GM18502 (cell line): ENCODE measurements around the gene ARHGEF28.

ENCODE experiments used
- ATAC-seq: cut with Tn5 transposase; IDR thresholded peaks from one replicate; pipeline ENCODE4 v1.9.1; 2021; ENCODE audit warnings: mild to moderate bottlenecking; ENCODE audit not compliant: unreplicated experiment, poor library complexity

ARHGEF28 gene

GRCh38 chr5:73654171-73654811 is 28.3 kb downstream of the ARHGEF28 start:
- ATAC-seq = peak; percentile 67

GRCh38 chr5:73654819-73655318 is 28.9 kb downstream of the ARHGEF28 start:
- no peak for ATAC-seq

GRCh38 chr5:73655521-73656160 is 29.6 kb downstream of the ARHGEF28 start:
- no peak for ATAC-seq

GRCh38 chr5:73661753-73662152 is 35.8 kb downstream of the ARHGEF28 start:
- no peak for ATAC-seq

GRCh38 chr5:73663161-73663859 is 37.3 kb downstream of the ARHGEF28 start:
- ATAC-seq = no peak

- ATAC-seq = no peak
These were observed 37.9 kb downstream of the ARHGEF28 start for GRCh38 chr5:73663860-73664240.

GRCh38 chr5:73664796-73665195 is 38.8 kb downstream of the ARHGEF28 start:
- no peak for ATAC-seq

- no peak for ATAC-seq
These were observed 40.9 kb downstream of the ARHGEF28 start for GRCh38 chr5:73666891-73667290.

GRCh38 chr5:73668017-73668416 is 42.0 kb downstream of the ARHGEF28 start:
- ATAC-seq = peak; percentile 62

- peak; percentile 46 for ATAC-seq
These were observed 42.6 kb downstream of the ARHGEF28 start for GRCh38 chr5:73668486-73669111.

GRCh38 chr5:73670731-73671130 is 44.7 kb downstream of the ARHGEF28 start:
- ATAC-seq = no peak

GRCh38 chr5:73672132-73672531 is 46.1 kb downstream of the ARHGEF28 start:
- ATAC-seq = no peak

- no peak for ATAC-seq
These were observed 47.2 kb downstream of the ARHGEF28 start for GRCh38 chr5:73673161-73673591.

GRCh38 chr5:73674669-73675004 is 48.6 kb downstream of the ARHGEF28 start:
- ATAC-seq = no peak

GRCh38 chr5:73678322-73678740 is 52.3 kb downstream of the ARHGEF28 start:
- ATAC-seq = no peak

GRCh38 chr5:73678807-73679206 is 52.8 kb downstream of the ARHGEF28 start:
- no peak for ATAC-seq

- ATAC-seq = no peak
These were observed 56.2 kb downstream of the ARHGEF28 start for GRCh38 chr5:73682176-73682575.

GRCh38 chr5:73684691-73685090 is 58.7 kb downstream of the ARHGEF28 start:
- ATAC-seq = no peak

GRCh38 chr5:73686912-73687311 is 60.9 kb downstream of the ARHGEF28 start:
- ATAC-seq = no peak

- no peak for ATAC-seq
These were observed 61.4 kb downstream of the ARHGEF28 start for GRCh38 chr5:73687357-73687756.

- no peak for ATAC-seq
These were observed 64.0 kb downstream of the ARHGEF28 start for GRCh38 chr5:73690015-73690414.
